K562 (cell line): ENCODE results near the gene NDRG3. TPM values are rescaled to one million over a fixed set of nuclear protein-coding genes. Genes with fewer than 3 reads are reported as not detected.

Experiments used
- BACH1 ChIP-seq: fragments of 200-800 bp; sonication (Bioruptor generic); IDR thresholded peaks from 2 replicates; pipeline ENCODE4 v1.6.1; 2016; ENCODE audit warnings: missing genetic modification characterization, missing compliant biosample characterization
- C11orf30 ChIP-seq: fragments of 450-650 bp; IDR thresholded peaks from 2 replicates; pipeline ENCODE4 v1.6.1; 2016; ENCODE audit warnings: low read depth, mild to moderate bottlenecking
- CBX5 ChIP-seq: IDR thresholded peaks from 2 replicates; pipeline ENCODE4 v1.6.1; 2014; ENCODE audit warnings: low read depth, borderline replicate concordance
- CHD1 ChIP-seq: fragments of 200-600 bp; sonication (generic); IDR thresholded peaks from one replicate; pipeline ENCODE4 v1.6.1; 2012; ENCODE audit warnings: mild to moderate bottlenecking, moderate library complexity, low read length, inconsistent platforms
- DLX4 ChIP-seq: fragments of 250-450 bp; sonication (Bioruptor Pico); IDR thresholded peaks from 2 replicates; pipeline ENCODE4 v1.6.1; 2021; ENCODE audit warnings: mild to moderate bottlenecking
- FOXA3 ChIP-seq, 2 experiments: fragments of 450-650 bp in 1 of 2; sonication (generic) in 1 of 2; formaldehyde crosslinking; IDR thresholded peaks in 1 of 2; conservative IDR thresholded peaks in 1 of 2; 2 replicates each; pipeline versions ENCODE4 v1.4.0 to v1.8.0; 2020 to 2022; ENCODE audit warnings: mild to moderate bottlenecking in 2 of 2, missing genetic modification reagents in 1 of 2
- GMEB1 ChIP-seq: fragments of 250-450 bp; sonication (Bioruptor Pico); IDR thresholded peaks from 2 replicates; pipeline ENCODE4 v1.4.0; 2020; ENCODE audit warnings: mild to moderate bottlenecking
- HMG20B ChIP-seq: fragments of 250-450 bp; sonication (Bioruptor Pico); IDR thresholded peaks from 2 replicates; pipeline ENCODE4 v1.5.0; 2021; ENCODE audit warnings: mild to moderate bottlenecking
- JUN ChIP-seq, 2 experiments: sonication (generic) in 1 of 2; formaldehyde crosslinking in 1 of 2; IDR thresholded peaks; 2 replicates each; pipeline versions ENCODE4 v1.6.1 to v1.8.0; 2012 to 2022; ENCODE audit warnings: borderline replicate concordance in 2 of 2, mild to moderate bottlenecking in 2 of 2, improper control_type of control experiment in 1 of 2, low read depth in 1 of 2, low read length in 1 of 2, missing genetic modification reagents in 1 of 2
- KAT2B ChIP-seq: IDR thresholded peaks from one replicate; pipeline ENCODE4 v1.6.1; 2012; ENCODE audit warnings: low read depth, mild to moderate bottlenecking, control low read depth, inconsistent platforms, low read length, moderate library complexity
- KLF16 ChIP-seq: IDR thresholded peaks from 2 replicates; pipeline ENCODE4 v1.6.1; 2016; ENCODE audit warnings: antibody characterized with exemption
- MXI1 ChIP-seq: IDR thresholded peaks from 2 replicates; pipeline ENCODE4 v1.6.1; 2011; ENCODE audit warnings: low read depth, mild to moderate bottlenecking, improper control_type of control experiment, low read length
- NBN ChIP-seq: fragments of 450-650 bp; IDR thresholded peaks from 2 replicates; pipeline ENCODE4 v1.6.1; 2016; ENCODE audit warnings: low read depth, mild to moderate bottlenecking
- NR0B1 ChIP-seq: fragments of 450-650 bp; IDR thresholded peaks from one replicate; pipeline ENCODE4 v1.6.1; 2018; ENCODE audit warnings: mild to moderate bottlenecking, moderate library complexity; ENCODE audit not compliant: partially characterized antibody
- POLR2H ChIP-seq: IDR thresholded peaks from 2 replicates; pipeline ENCODE4 v1.6.1; 2016; ENCODE audit warnings: missing genetic modification characterization, low read depth, mild to moderate bottlenecking, control low read depth, missing compliant biosample characterization, moderate library complexity
- PTTG1 ChIP-seq: fragments of 450-650 bp; IDR thresholded peaks from 2 replicates; pipeline ENCODE4 v1.6.1; 2016; ENCODE audit warnings: low read depth, mild to moderate bottlenecking, missing genetic modification characterization, missing compliant biosample characterization
- ZNF398 ChIP-seq: fragments of 250-450 bp; sonication (Bioruptor Pico); IDR thresholded peaks from 2 replicates; pipeline ENCODE4 v1.8.0; 2021; ENCODE audit warnings: moderate library complexity, mild to moderate bottlenecking, inconsistent platforms
- ZNF551 ChIP-seq: fragments of 250-450 bp; sonication (Bioruptor Pico); IDR thresholded peaks from 2 replicates; pipeline ENCODE4 v1.5.0; 2021; ENCODE audit warnings: mild to moderate bottlenecking, moderate library complexity
- polyA plus RNA-seq, 8 experiments: library from polyadenylated mRNA; depleted of rRNA in 4 of 8; stranded (reverse) in 5 of 8; unstranded in 3 of 8; fragments of >200 nt; fragmentation: Nextera tagmentation in 2 of 8; fragmentation: Illumina TruSeq in 1 of 8; extraction: Ambion mirVana in 2 of 8; extraction: Trizol in 1 of 8; gene quantifications; 2 replicates each; pipeline versions ENCODE4 v1.2.1 to v1.2.3, GENCODE V29; 2011 to 2014; ENCODE audit warnings: inconsistent platforms in 1 of 8, missing spikeins in 1 of 8
- total RNA-seq, 7 experiments: library from RNA; depleted of rRNA in 6 of 7; stranded (reverse); fragments of >200 nt in 6 of 7; fragmentation: Illumina TruSeq in 2 of 7; extraction: Trizol in 2 of 7; gene quantifications; 2 replicates each; pipeline versions ENCODE4 v1.2.1 to v1.2.3, GENCODE V29; 2011 to 2021; ENCODE audit warnings: low replicate concordance in 1 of 7

NDRG3 gene
- total and polyA plus RNA-seq, 9 of the 15 experiments (the other 6 are each of a cell fraction or from before 2014, with no cell fraction given) = 14.6 to 39.4 (median 24.4) TPM

GRCh38 chr20:36773597-36774390 is 27.9 kb upstream of the NDRG3 start, which contains the start of gene DSN1 (continued):
- no peak for TF ChIP-seq CHD1
- peak; percentile 86 for TF ChIP-seq GMEB1 (CRISPR knock-in tag)
- peak; percentile 87 for TF ChIP-seq NBN
- TF ChIP-seq PTTG1 (tag) = no peak
- no peak for TF ChIP-seq ZNF398 (CRISPR knock-in tag)
- TF ChIP-seq KAT2B = no peak
- TF ChIP-seq ZNF551 (CRISPR knock-in tag) = no peak
- peak; percentile 71; the same call in 1 of the 2 replicates for TF ChIP-seq POLR2H (tag)
- TF ChIP-seq C11orf30 = 0 out of 2 replicates have a peak, but pooled peaks have one; percentile 4
- TF ChIP-seq HMG20B (CRISPR knock-in tag) = no peak
- no peak for TF ChIP-seq CBX5
- TF ChIP-seq MXI1 = peak; percentile 49; the same call in 1 of the 2 replicates
- no peak for TF ChIP-seq BACH1 (tag)
- TF ChIP-seq FOXA3 (CRISPR knock-in tag; conservative IDR thresholded peaks at IDR 0.05 in 1 of 2, IDR thresholded peaks at IDR 0.05 in 1 of 2) = no peak
- no peak for TF ChIP-seq JUN (IDR thresholded peaks at IDR 0.05; ENCODE audit: borderline replicate concordance, low read depth, low read length)
- no peak for TF ChIP-seq JUN (CRISPR knock-in tag; IDR thresholded peaks at IDR 0.05; ENCODE audit: borderline replicate concordance)
- TF ChIP-seq DLX4 = no peak
- no peak for TF ChIP-seq NR0B1
- no peak for TF ChIP-seq KLF16
